GM21619 (cell line): ENCODE measurements around the gene ELOVL1.

Source experiments
- ATAC-seq: cut with Tn5 transposase; IDR thresholded peaks from one replicate; pipeline ENCODE4 v1.9.1; 2021; ENCODE audit not compliant: unreplicated experiment

Gene ELOVL1

DNA sequence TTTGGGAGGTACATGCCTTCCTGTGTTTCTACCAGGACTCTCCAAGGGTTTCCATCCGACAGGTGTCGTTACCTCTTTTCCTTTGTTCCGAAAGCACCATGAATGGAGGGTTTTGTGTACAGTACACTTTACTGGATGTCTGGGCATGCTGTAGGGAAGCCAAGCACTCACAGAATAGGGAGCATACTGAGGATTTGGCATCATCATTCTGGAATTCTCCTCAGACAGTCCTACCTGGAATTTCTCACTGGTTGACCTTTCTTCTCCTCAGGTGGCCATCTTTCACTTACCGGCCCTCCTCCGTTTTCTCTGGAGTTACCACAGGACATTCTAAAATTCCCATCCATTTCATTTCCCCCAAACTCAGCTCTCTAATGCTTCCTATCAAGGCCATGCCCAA, 36.1 kb downstream of the ELOVL1 start:
- ATAC-seq, result no peak

GRCh38 chr1:43329995-43330751, 37.6 kb downstream of the ELOVL1 start:
- ATAC-seq, result no peak

- no peak for ATAC-seq
These were observed 40.1 kb downstream of the ELOVL1 start for GRCh38 chr1:43327549-43328292.

- no peak for ATAC-seq
These were observed 42.4 kb downstream of the ELOVL1 start for GRCh38 chr1:43325381-43325780.

GRCh38 chr1:43324810-43325209, 43.0 kb downstream of the ELOVL1 start:
- ATAC-seq, result no peak

- no peak for ATAC-seq
These were observed 45.3 kb downstream of the ELOVL1 start for GRCh38 chr1:43322506-43322905.

- ATAC-seq, result no peak
These were observed 46.4 kb downstream of the ELOVL1 start for GRCh38 chr1:43321331-43321891.

DNA sequence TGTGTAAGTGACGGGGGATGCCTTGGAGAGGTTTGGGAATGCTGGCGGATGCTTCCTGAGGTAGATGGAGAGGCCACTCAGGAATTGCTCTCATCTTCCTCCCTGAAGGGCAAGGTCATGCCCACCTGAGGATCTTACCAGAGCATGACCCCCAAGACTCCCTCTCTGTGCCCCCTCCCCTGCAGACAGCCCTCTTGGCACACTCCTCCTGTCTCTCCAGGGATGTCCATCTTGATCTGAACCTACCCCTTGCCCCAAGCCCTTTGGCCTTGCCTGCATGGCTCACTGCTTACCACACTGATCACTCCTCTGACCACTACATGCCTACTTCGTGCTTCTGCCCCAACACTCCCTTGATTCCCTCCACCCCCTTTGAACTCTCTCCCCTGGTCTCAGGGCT, 48.0 kb downstream of the ELOVL1 start:
- ATAC-seq, result no peak

DNA sequence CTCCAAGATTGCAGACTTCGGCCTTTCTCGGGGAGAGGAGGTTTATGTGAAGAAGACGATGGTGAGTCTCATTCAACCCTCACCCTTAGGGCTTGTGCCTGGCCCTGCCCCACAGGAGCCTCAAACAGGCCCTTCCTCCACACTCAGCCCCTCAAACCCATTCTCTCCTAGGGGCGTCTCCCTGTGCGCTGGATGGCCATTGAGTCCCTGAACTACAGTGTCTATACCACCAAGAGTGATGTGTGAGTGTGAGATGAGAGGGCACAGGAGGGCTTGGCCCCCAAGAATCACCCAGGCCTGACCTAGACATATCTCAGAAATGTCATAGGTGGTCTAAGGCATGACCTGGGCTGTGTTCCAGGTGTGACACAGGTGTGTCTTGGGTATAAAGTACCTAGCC, 48.5 kb downstream of the ELOVL1 start:
- no peak for ATAC-seq

DNA sequence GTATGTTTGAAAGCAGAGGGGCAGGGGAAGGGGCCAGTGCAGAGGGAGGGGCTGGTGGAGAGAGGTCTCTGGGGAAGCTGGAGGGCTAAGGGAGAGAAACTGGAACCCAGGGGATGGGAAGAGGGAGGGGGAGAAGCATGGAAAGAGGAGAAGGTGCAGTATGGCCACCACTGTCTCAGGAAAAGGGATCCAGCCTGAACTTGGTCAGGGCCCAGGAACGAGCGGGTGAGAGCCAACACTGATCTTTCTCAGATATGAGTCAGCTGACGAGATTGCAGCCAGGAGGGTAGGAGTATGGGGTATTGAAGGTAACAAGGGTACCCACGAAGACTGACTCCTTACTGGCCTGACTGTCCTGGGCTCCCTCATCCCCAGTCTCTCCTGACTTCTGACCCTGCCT, 49.0 kb downstream of the ELOVL1 start:
- no peak for ATAC-seq

- no peak for ATAC-seq
These were observed 49.9 kb downstream of the ELOVL1 start for GRCh38 chr1:43317817-43318471.

- no peak for ATAC-seq
These were observed 50.9 kb downstream of the ELOVL1 start for GRCh38 chr1:43316738-43317520.

GRCh38 chr1:43315963-43316737, 51.7 kb downstream of the ELOVL1 start:
- ATAC-seq, result no peak

GRCh38 chr1:43315481-43315880, 52.3 kb downstream of the ELOVL1 start:
- ATAC-seq, result no peak

DNA sequence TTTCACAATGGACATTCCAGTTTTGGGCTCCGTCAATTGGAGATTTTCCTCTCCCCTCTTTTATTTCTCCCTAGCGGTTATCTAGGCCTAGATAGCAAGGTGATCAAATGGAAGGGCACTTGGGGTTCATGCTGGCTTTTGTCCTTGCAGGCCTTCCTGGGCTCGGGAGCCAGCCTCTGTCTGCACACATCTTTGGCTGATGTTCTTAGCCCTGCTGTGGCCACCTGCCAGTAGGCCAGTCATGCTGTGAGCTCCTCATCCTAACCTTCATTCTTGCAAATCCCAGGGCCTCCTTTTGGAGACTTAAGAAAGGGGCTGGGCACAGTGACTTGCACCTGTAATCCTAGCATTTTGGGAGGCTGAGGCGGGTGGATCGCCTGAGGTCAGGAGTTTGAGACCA, 53.6 kb downstream of the ELOVL1 start:
- ATAC-seq, result no peak

- ATAC-seq, result no peak
These were observed 54.0 kb downstream of the ELOVL1 start for GRCh38 chr1:43313771-43314170.
